K562 (cell line): Measurements from ENCODE around the gene LZTR1. TPM values are rescaled to one million over a fixed set of nuclear protein-coding genes. Genes with fewer than 3 reads are reported as not detected.
A peak's percentile ranks its signal among the peaks of the same experiment; 100 is the strongest.

Experiments used
- CHD2 ChIP-seq: IDR thresholded peaks from 2 replicates; pipeline ENCODE4 v1.6.1; 2011; ENCODE audit warnings: low read depth, low read length
- E2F3 ChIP-seq: fragments of 250-450 bp; sonication (Bioruptor Pico); IDR thresholded peaks from 2 replicates; pipeline ENCODE4 v1.4.0; 2020; ENCODE audit warnings: mild to moderate bottlenecking
- EZH2 ChIP-seq: IDR thresholded peaks from 2 replicates; pipeline ENCODE4 v1.6.1; 2012; ENCODE audit warnings: low read depth, mild to moderate bottlenecking, inconsistent platforms, low read length, borderline replicate concordance
- HDAC8 ChIP-seq: fragments of 450-650 bp; IDR thresholded peaks from 2 replicates; pipeline ENCODE4 v1.6.1; 2016; ENCODE audit warnings: mild to moderate bottlenecking, missing genetic modification characterization, moderate library complexity, missing compliant biosample characterization
- MBD2 ChIP-seq: sonication (generic); IDR thresholded peaks from 2 replicates; pipeline ENCODE4 v1.6.1; 2016; ENCODE audit warnings: low read depth, borderline replicate concordance
- MIER1 ChIP-seq: fragments of 450-650 bp; IDR thresholded peaks from 2 replicates; pipeline ENCODE4 v1.6.1; 2016; ENCODE audit warnings: antibody characterized with exemption, mild to moderate bottlenecking, low read depth
- PHF8 ChIP-seq: fragments of 200-600 bp; sonication (generic); IDR thresholded peaks from 2 replicates; pipeline ENCODE4 v1.6.1; 2012; ENCODE audit warnings: mixed run types, mild to moderate bottlenecking, inconsistent platforms, low read length, moderate library complexity, borderline replicate concordance
- SPI1 ChIP-seq: IDR thresholded peaks from 2 replicates; pipeline ENCODE4 v1.6.1; 2011; ENCODE audit warnings: low read depth, low read length, control low read depth, borderline replicate concordance
- TAL1 ChIP-seq: fragments of 450-650 bp; IDR thresholded peaks from 2 replicates; pipeline ENCODE4 v1.6.1; 2016; ENCODE audit warnings: mild to moderate bottlenecking
- THRAP3 ChIP-seq: fragments of 450-650 bp; IDR thresholded peaks from 2 replicates; pipeline ENCODE4 v1.6.1; 2016; ENCODE audit warnings: mild to moderate bottlenecking, inconsistent platforms, borderline replicate concordance
- ZBTB8A ChIP-seq: fragments of 450-650 bp; IDR thresholded peaks from 2 replicates; pipeline ENCODE4 v1.6.1; 2018; ENCODE audit warnings: mild to moderate bottlenecking, moderate library complexity; ENCODE audit not compliant: partially characterized antibody
- ZC3H4 ChIP-seq: sonication (generic); formaldehyde crosslinking; IDR thresholded peaks from 2 replicates; pipeline ENCODE4 v1.9.0; 2021; ENCODE audit warnings: missing genetic modification reagents, borderline replicate concordance
- ZFPM2 ChIP-seq: fragments of 250-450 bp; sonication (Bioruptor Pico); IDR thresholded peaks from 2 replicates; pipeline ENCODE4 v1.5.1; 2022; ENCODE audit warnings: mild to moderate bottlenecking
- ZNF263 ChIP-seq: sonication (generic); formaldehyde crosslinking; IDR thresholded peaks from 2 replicates; pipeline ENCODE4 v1.8.0; 2022; ENCODE audit warnings: mild to moderate bottlenecking, missing genetic modification reagents, borderline replicate concordance
- ZNF431 ChIP-seq: sonication (generic); formaldehyde crosslinking; IDR thresholded peaks from 2 replicates; pipeline ENCODE4 v1.8.0; 2022; ENCODE audit warnings: mild to moderate bottlenecking, missing genetic modification reagents
- ZNF444 ChIP-seq: fragments of 250-450 bp; sonication (Bioruptor Pico); IDR thresholded peaks from 2 replicates; pipeline ENCODE4 v1.4.0; 2020; ENCODE audit warnings: mild to moderate bottlenecking, moderate library complexity
- ZNF583 ChIP-seq: fragments of 250-450 bp; sonication (Bioruptor Pico); IDR thresholded peaks from 2 replicates; pipeline ENCODE4 v1.4.0; 2020
- polyA plus RNA-seq, 8 experiments: library from polyadenylated mRNA; depleted of rRNA in 4 of 8; stranded (reverse) in 5 of 8; unstranded in 3 of 8; fragments of >200 nt; fragmentation: Nextera tagmentation in 2 of 8; fragmentation: Illumina TruSeq in 1 of 8; extraction: Ambion mirVana in 2 of 8; extraction: Trizol in 1 of 8; gene quantifications; 2 replicates each; pipeline versions ENCODE4 v1.2.1 to v1.2.3, GENCODE V29; 2011 to 2014; ENCODE audit warnings: inconsistent platforms in 1 of 8, missing spikeins in 1 of 8
- total RNA-seq, 7 experiments: library from RNA; depleted of rRNA in 6 of 7; stranded (reverse); fragments of >200 nt in 6 of 7; fragmentation: Illumina TruSeq in 2 of 7; extraction: Trizol in 2 of 7; gene quantifications; 2 replicates each; pipeline versions ENCODE4 v1.2.1 to v1.2.3, GENCODE V29; 2011 to 2021; ENCODE audit warnings: low replicate concordance in 1 of 7
- TF ChIP-seq, protein P1 (sequence below): fragments of 450-650 bp; formaldehyde crosslinking; IDR thresholded peaks from 2 replicates; pipeline ENCODE4 v1.4.0; 2020; ENCODE audit warnings: mild to moderate bottlenecking, moderate library complexity
- TF ChIP-seq, protein P2 (sequence below): fragments of 250-450 bp; sonication (Bioruptor Pico); IDR thresholded peaks from 2 replicates; pipeline ENCODE4 v1.5.1; 2021; ENCODE audit warnings: mild to moderate bottlenecking
- TF ChIP-seq, protein P3 (sequence below): fragments of 450-650 bp; IDR thresholded peaks from one replicate; pipeline ENCODE4 v1.6.1; 2018; ENCODE audit warnings: mild to moderate bottlenecking, moderate library complexity; ENCODE audit not compliant: partially characterized antibody

The LZTR1 gene
- total and polyA plus RNA-seq, 9 of the 15 experiments (the other 6 are each of a cell fraction or from before 2014, with no cell fraction given), result 2.2 to 135 (median 63.0) TPM

DNA sequence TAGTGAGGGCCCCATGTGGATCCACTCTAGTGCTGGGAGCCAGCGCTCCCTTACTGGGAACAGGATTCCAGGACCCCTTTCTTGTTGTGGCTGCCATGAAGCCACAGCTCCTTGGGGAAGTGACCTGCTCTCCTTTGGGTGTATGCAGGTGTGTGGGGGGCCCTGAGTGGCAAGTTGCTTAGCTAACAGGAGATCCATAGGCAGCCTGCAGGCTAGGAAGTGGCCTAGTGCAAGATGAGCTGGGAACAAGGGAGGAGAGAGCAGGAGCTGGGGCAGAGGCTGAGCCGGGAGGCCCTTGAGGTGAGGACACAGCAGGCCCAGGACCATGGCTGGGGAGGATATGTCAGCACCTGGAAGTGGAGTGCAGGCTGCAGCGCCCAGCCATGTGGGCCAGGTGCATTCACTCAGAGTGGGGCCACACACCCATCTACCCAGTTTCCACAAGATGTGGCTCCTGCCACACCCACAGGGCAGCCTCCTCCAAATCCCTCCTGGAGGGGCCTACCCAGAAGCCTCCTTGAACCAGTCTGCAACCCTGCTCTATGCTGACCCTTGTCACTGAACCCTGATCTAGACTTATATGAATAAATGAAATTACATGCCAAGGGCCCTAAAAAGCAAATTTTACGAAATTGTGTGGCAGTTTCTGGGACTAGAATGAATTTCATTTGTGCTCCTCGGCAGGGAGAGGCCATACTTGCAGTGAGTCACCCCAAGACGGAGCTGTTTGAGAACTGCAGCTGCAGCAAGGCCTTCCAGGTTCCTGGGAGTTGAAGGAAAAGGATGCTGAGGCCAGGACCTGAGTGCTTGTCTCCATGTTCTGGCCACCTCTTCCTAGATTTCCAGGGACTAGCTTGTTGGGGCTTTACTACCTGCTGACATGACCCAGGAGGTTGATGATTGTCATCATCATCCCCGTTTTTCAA, 16.6 kb downstream of the LZTR1 start (continued):
- TF ChIP-seq, protein P1, sequence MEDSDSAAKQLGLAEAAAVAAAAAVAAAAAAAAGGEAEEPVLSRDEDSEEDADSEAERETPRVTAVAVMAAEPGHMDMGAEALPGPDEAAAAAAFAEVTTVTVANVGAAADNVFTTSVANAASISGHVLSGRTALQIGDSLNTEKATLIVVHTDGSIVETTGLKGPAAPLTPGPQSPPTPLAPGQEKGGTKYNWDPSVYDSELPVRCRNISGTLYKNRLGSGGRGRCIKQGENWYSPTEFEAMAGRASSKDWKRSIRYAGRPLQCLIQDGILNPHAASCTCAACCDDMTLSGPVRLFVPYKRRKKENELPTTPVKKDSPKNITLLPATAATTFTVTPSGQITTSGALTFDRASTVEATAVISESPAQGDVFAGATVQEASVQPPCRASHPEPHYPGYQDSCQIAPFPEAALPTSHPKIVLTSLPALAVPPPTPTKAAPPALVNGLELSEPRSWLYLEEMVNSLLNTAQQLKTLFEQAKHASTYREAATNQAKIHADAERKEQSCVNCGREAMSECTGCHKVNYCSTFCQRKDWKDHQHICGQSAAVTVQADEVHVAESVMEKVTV (CRISPR knock-in tag), result peak; percentile 16; the same call in 1 of the 2 replicates
- TF ChIP-seq TAL1, result no peak
- peak; percentile 63; the same call in 1 of the 2 replicates for TF ChIP-seq ZFPM2 (CRISPR knock-in tag)
- no peak for TF ChIP-seq SPI1
- no peak; the same call in 1 of the 2 replicates for TF ChIP-seq PHF8
- peak; percentile 14; the same call in 1 of the 2 replicates for TF ChIP-seq CHD2
- no peak for TF ChIP-seq ZBTB8A
- TF ChIP-seq ZNF431 (CRISPR knock-in tag), result no peak
- TF ChIP-seq THRAP3, result no peak
- TF ChIP-seq ZNF444, result no peak
- TF ChIP-seq, protein P2, sequence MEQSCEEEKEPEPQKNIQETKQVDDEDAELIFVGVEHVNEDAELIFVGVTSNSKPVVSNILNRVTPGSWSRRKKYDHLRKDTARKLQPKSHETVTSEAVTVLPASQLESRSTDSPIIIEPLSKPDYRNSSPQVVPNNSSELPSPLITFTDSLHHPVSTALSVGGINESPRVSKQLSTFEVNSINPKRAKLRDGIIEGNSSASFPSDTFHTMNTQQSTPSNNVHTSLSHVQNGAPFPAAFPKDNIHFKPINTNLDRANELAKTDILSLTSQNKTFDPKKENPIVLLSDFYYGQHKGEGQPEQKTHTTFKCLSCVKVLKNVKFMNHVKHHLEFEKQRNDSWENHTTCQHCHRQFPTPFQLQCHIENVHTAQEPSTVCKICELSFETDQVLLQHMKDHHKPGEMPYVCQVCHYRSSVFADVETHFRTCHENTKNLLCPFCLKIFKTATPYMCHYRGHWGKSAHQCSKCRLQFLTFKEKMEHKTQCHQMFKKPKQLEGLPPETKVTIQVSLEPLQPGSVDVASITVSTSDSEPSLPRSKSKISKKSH (CRISPR knock-in tag), result no peak
- no peak for TF ChIP-seq ZC3H4 (CRISPR knock-in tag)
- TF ChIP-seq E2F3 (CRISPR knock-in tag), result peak; percentile 19; the same call in 1 of the 2 replicates
- TF ChIP-seq HDAC8 (tag), result no peak
- TF ChIP-seq ZNF263, result no peak
- TF ChIP-seq MIER1, result no peak
- no peak for TF ChIP-seq MBD2
- no peak for TF ChIP-seq ZNF583 (CRISPR knock-in tag)
- TF ChIP-seq, protein P3, sequence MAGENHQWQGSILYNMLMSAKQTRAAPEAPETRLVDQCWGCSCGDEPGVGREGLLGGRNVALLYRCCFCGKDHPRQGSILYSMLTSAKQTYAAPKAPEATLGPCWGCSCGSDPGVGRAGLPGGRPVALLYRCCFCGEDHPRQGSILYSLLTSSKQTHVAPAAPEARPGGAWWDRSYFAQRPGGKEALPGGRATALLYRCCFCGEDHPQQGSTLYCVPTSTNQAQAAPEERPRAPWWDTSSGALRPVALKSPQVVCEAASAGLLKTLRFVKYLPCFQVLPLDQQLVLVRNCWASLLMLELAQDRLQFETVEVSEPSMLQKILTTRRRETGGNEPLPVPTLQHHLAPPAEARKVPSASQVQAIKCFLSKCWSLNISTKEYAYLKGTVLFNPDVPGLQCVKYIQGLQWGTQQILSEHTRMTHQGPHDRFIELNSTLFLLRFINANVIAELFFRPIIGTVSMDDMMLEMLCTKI, result no peak
- TF ChIP-seq EZH2, result no peak
